Body of pancreas (tissue), 4 donors: ENCODE data around the gene PINLYP. TPM values are rescaled to one million over a fixed set of nuclear protein-coding genes. Genes with fewer than 3 reads are reported as not detected.
"Not testable (repeated sequence)": the region's sequence is repeated elsewhere in the genome, so short reads cannot be mapped to it uniquely, and the experiment has no call there.

Source experiments
- ATAC-seq: fragments of 150-250 bp; one replicate; pipeline ENCODE4 v1.9.1; 2016
- DNase-seq, 4 donors: peaks; one replicate each; pipeline ENCODE4 v3.0.0-alpha.2; 2019
- H3K27ac ChIP-seq, 4 donors: fragments of 200-600 bp; sonication (generic); 1 replicate in 3 of 4; 2 replicates in 1 of 4; pipeline versions ENCODE4 v1.5.1 to v1.6.1; 2016 to 2019; ENCODE audit warnings: mild to moderate bottlenecking in 1 of 4, mixed read lengths in 1 of 4, moderate library complexity in 1 of 4
- H3K27me3 ChIP-seq, 2 donors: fragments of 200-600 bp; sonication (generic); one replicate each; pipeline ENCODE4 v1.6.0; 2016; ENCODE audit warnings: mild to moderate bottlenecking in 1 of 2
- H3K36me3 ChIP-seq, 2 donors: fragments of 200-600 bp; sonication (generic); replicated peaks in 1 of 2; 2 replicates each; pipeline ENCODE4 v1.5.1; 2016; ENCODE audit warnings: low read depth in 2 of 2; ENCODE audit not compliant: insufficient read depth in 1 of 2
- H3K4me1 ChIP-seq: fragments of 200-600 bp; sonication (generic); one replicate; pipeline ENCODE4 v1.6.0; 2016
- H3K4me3 ChIP-seq, 2 donors: fragments of 200-600 bp; sonication (generic); 1 replicate in 1 of 2; 2 replicates in 1 of 2; pipeline ENCODE4 v1.5.1; 2016 to 2019
- H3K9me3 ChIP-seq, 3 donors: fragments of 200-600 bp; sonication (generic); 1 replicate in 2 of 3; 2 replicates in 1 of 3; pipeline ENCODE4 v1.5.1; 2016
- CTCF ChIP-seq, 7 experiments: fragments of 450-650 bp in 4 of 7; fragments of 200-600 bp in 3 of 7; sonication (generic) in 3 of 7; IDR thresholded peaks; one replicate each; pipeline ENCODE4 v1.5.1; 2016 to 2019; ENCODE audit warnings: antibody characterized with exemption in 7 of 7
- POLR2A ChIP-seq, 3 donors: fragments of 450-650 bp; IDR thresholded peaks; one replicate each; pipeline ENCODE4 v1.6.1; 2016; ENCODE audit warnings: antibody characterized with exemption in 3 of 3, mild to moderate bottlenecking in 2 of 3
- WGBS, 2 donors: methylation state at CpG; one replicate each; pipeline ENCODE4 v1.1.5; 2017; 5-methylcytosine and 5-hydroxymethylcytosine counted together
- intact Hi-C: fragments of 100-400 bp; cut with DNase I; formaldehyde crosslinking; loops from one replicate; pipeline ENCODE4 v1.15.1; 2023
- total RNA-seq, 2 donors: library from RNA; depleted of rRNA; stranded (reverse); fragments of >200 nt; gene quantifications; one replicate each; pipeline ENCODE4 v1.1.0, GENCODE V29; 2016

Gene PINLYP
- total RNA-seq, 2 donors from 2014 or later: 4.6 TPM; not detected in 1

DNA sequence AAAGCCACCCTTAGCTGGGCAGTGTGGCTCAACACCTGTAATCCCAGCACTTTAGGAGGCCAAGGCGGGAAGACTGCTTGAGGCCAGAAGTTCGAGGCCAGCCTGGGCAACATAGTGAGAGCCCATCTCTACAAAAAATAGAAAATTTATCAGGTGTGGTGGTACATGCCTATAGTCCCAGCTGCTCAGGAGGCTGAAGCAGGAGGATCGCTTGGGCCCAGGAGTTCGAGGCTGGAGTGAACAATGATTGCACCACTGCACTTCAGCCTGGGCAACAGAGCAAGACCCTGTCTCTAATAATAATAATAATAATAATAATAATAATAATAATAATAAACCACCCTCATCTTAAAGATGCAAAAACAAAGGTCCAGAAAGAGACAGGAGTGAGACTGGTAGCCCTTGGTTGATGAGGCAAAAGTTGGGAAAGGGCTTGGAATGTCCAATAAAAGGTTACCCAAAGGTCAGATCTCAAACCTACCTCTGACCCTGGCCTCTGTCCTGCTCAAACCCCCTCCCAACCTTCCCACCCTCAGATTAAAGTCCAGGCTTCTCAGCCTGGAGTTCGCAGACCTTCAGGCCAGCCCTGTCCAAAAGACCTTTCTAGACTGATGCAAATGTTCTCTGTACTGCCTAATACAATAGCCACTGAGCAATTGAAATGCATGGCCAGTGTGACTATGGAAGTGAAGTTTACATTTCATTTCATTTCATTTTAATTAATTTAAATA is 33.5 kb upstream of the PINLYP start:
- WGBS, 2 donors: 93 to 97% methylated on average over 5 of the region's 5 CpGs
- no peak overlapping the region for H3K27ac ChIP-seq

GRCh38 chr19:43544077-43544476 is 31.5 kb upstream of the PINLYP start:
- intact Hi-C loops: loop anchor here (5.0 kb wide), 1 partner anchor 103 kb away; no protein-coding TSS in a partner anchor
- Histone ChIP-seq H3K4me1 (no peaks in the 10 kb centered on the region), H3K4me3 (no peak overlapping the region), H3K9me3 (peaks cover 0 to 2% (median 0%) of the 10 kb centered on the region in 3 donors), H3K27ac (no peak overlapping the region), H3K36me3 (peaks cover 0 to 18% of the 10 kb centered on the region in 2 donors), H3K27me3 (no peaks in the 10 kb centered on the region)
- DNase-seq (no peak), ATAC-seq (no peak)
- no peak for TF ChIP-seq CTCF (IDR thresholded peaks at IDR 0.05)
- TF ChIP-seq POLR2A (IDR thresholded peaks at IDR 0.05): no peak
- 97 to 100% methylated on average over 9 of the region's 9 CpGs for WGBS, 2 donors

More for the DNA sequence above, 33.5 kb upstream of the PINLYP start:
- no peak for DNase-seq
- no peaks in the 10 kb centered on the region for H3K4me1 ChIP-seq
- ATAC-seq: no peak
- H3K27me3 ChIP-seq: no peaks in the 10 kb centered on the region
- H3K4me3 ChIP-seq: no peak overlapping the region
- TF ChIP-seq POLR2A (IDR thresholded peaks at IDR 0.05) (no peak), CTCF (IDR thresholded peaks at IDR 0.05) (no peak)
- H3K36me3 ChIP-seq: peaks cover 0 to 20% of the 10 kb centered on the region in 2 donors
- intact Hi-C loops: loop anchor here (5.0 kb wide), 1 partner anchor 105 kb away; no protein-coding TSS in a partner anchor
- H3K9me3 ChIP-seq: peaks cover 0 to 8% (median 0%) of the 10 kb centered on the region in 3 donors

DNA sequence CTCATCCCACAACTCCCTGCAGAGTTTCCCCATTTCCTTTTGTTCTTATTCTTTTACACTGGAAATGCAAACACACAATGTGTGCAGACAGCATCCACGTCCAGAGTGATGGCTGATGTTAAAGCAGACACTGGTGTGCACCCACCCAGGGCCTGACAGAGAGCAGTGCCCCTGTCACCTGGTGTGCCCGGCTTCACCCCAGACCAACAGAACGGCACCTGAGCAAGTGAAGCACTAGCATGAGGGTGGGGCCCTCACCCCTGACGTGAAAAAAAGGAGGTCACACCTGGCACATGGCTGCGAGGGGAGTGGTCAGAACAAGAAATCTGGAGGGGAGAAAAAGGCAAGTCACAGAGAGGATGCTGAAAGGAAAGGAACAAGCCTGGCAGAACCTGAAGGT is 30.3 kb upstream of the PINLYP start:
- no peak overlapping the region for H3K27ac ChIP-seq
- 89 to 92% methylated on average over 4 to 5 of the region's 5 CpGs for WGBS, 2 donors
- no peak overlapping the region for H3K4me3 ChIP-seq
- no peaks in the 10 kb centered on the region for H3K9me3 ChIP-seq
- H3K27me3 ChIP-seq: no peaks in the 10 kb centered on the region
- no peak for DNase-seq
- peaks cover 0 to 18% of the 10 kb centered on the region in 2 donors for H3K36me3 ChIP-seq
- H3K4me1 ChIP-seq: no peaks in the 10 kb centered on the region
- intact Hi-C loops: no loop called here
- TF ChIP-seq POLR2A (IDR thresholded peaks at IDR 0.05) (no peak), CTCF (IDR thresholded peaks at IDR 0.05) (no peak)
- no peak for ATAC-seq

GRCh38 chr19:43545981-43546380 is 29.6 kb upstream of the PINLYP start:
- H3K4me1 ChIP-seq: no peaks in the 10 kb centered on the region
- TF ChIP-seq POLR2A (IDR thresholded peaks at IDR 0.05) (no peak), CTCF (IDR thresholded peaks at IDR 0.05) (no peak)
- no peak overlapping the region for H3K27ac ChIP-seq
- no peak overlapping the region for H3K4me3 ChIP-seq
- WGBS, 2 donors: 78 to 91% methylated on average over 2 of the region's 2 CpGs
- ATAC-seq: no peak
- DNase-seq: no peak
- peaks cover 0 to 18% of the 10 kb centered on the region in 2 donors for H3K36me3 ChIP-seq
- no peaks in the 10 kb centered on the region for H3K27me3 ChIP-seq
- intact Hi-C loops: no loop called here
- no peaks in the 10 kb centered on the region for H3K9me3 ChIP-seq

- TF ChIP-seq CTCF (IDR thresholded peaks at IDR 0.05) (no peak), POLR2A (IDR thresholded peaks at IDR 0.05) (no peak)
- H3K27ac ChIP-seq: no peak overlapping the region
- no peaks in the 10 kb centered on the region for H3K9me3 ChIP-seq
- ATAC-seq (no peak), DNase-seq (no peak)
- no peaks in the 10 kb centered on the region for H3K4me1 ChIP-seq
- 90% methylated on average over 2 of the region's 3 CpGs; no CpG with 5 or more reads in 1 of the 2 donors for WGBS, 2 donors
- H3K27me3 ChIP-seq: no peaks in the 10 kb centered on the region
- intact Hi-C loops: no loop called here
- H3K36me3 ChIP-seq: peaks cover 0 to 22% of the 10 kb centered on the region in 2 donors
- H3K4me3 ChIP-seq: no peak overlapping the region
Measured at GRCh38 chr19:43546581-43546980, 29.0 kb upstream of the PINLYP start.

GRCh38 chr19:43547926-43548325 is 27.7 kb upstream of the PINLYP start:
- intact Hi-C loops: not testable (repeated sequence)

More at GRCh38 chr19:43547926-43548325, 27.7 kb upstream of the PINLYP start:
- peaks cover 0 to 21% of the 10 kb centered on the region in 2 donors for H3K36me3 ChIP-seq
- not testable (repeated sequence) for DNase-seq, H3K4me3 ChIP-seq, H3K27me3 ChIP-seq, H3K4me1 ChIP-seq, H3K9me3 ChIP-seq, ATAC-seq, H3K27ac ChIP-seq
- 73% methylated on average over 2 of the region's 24 CpGs; no CpG with 5 or more reads in 1 of the 2 donors for WGBS, 2 donors
